Measurements from ENCODE around the gene KCNIP3.
"Not testable (repeated sequence)": the region's sequence is repeated elsewhere in the genome, so short reads cannot be mapped to it uniquely, and the experiment has no call there.

The KCNIP3 gene

DNA sequence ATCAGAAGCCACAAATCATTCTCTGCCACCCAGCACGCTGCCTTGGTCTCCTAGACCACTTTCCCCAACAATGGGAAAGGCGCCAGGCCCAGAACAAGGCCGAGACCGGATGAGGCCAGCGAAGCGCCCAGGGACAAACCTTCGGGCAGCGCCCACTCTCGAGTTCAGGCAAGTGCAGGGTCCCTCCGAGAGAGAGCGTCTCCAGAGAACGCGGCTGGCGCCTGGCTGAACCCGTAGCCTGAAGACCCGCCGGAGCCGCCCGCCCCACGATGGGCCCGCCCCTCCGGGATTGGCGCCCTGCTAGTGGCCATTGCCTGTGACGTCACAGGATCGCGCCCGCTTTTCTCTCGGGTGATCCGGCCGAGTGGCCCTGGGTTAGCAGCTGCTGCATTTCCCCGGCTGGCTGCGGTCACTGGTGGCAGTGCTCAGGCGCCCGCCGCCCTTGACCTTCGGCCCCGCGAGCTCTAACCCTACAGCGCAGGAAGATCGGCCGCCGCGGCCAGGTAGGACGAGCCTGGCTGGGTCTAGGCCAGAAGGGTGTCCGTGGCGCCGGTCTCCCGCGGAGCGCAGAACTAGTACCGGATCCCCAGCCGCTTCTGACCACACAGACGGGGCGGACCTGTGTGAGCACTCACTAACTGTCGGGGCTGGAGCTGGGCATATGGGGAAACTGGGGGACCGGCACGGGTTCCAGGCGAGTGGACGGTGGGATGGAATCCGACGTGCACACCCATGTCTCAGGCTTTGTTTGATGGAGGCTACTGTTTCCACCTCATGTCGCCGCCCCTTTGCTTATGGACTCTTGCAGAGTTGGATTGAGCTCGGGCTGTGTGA is 105.4 kb downstream of the KCNIP3 start, which contains the start of gene FAHD2A:
Gene FAHD2A (plus strand): TSS at position 339 of the 834 bp plus-strand sequence. CDS start 2,851 bp downstream, outside the sequence.
- TF ChIP-seq POLR2A (IDR thresholded peaks at IDR 0.05; ENCODE audit: low read depth, low read length) (no peak), POLR2AphosphoS5 (IDR thresholded peaks at IDR 0.05; ENCODE audit: low read depth, low read length) (peak; percentile 35; the same call in 1 of the 2 replicates)
- DNase-seq (ENCODE audit: insufficient read length, low spot score): peak; percentile 99
- peak; percentile 31 for FAIRE-seq

DNA sequence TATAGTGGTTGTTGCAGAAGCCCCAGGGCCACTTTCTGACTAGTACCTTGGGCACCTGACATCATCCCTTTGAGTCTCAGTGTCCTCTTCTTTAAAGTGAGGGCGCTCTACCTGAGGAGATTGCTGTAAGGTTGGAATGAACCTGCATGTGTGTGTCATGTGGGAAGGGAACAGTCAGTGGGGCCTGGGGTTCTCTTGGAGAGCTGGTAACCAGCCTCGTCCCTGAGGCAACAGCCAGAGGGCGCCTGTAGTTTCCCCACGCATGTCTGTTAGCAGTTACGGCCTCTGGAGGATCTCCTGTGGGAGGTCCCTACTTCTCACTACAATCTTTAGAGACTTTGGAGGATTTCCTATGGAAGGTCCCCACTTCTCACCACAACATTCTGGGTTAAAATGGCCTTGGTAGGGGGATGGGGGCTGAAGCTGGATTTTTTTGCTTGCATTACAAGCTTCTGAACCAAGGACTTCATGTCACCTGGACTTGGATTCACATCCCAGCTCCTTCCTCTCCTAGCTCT is 106.1 kb downstream of the KCNIP3 start:
- DNase-seq (ENCODE audit: insufficient read length, low spot score): not testable (repeated sequence)

DNA sequence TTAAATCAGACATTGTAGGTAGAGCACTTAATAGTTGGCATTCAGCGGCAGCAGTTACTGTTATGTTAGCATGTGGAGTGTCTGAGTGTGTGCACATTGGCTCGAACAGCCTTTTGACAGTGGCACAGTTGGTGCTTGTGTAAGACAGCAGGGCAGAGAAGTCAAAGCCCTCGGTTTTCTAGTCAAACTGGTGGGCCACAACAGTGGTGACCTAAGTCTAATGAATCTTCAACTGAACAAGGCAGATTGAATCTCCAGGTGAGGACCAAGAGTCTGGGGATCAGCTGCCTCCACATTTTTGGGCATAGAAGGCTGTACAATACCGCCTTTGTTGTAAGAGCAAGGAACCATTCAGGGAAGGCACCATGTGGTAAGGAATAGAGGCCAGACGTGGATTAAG is 106.7 kb downstream of the KCNIP3 start:
- not testable (repeated sequence) for DNase-seq (ENCODE audit: insufficient read length, low spot score); FAIRE-seq

More for the DNA sequence above, 106.1 kb downstream of the KCNIP3 start:
- FAIRE-seq: not testable (repeated sequence)

DNA sequence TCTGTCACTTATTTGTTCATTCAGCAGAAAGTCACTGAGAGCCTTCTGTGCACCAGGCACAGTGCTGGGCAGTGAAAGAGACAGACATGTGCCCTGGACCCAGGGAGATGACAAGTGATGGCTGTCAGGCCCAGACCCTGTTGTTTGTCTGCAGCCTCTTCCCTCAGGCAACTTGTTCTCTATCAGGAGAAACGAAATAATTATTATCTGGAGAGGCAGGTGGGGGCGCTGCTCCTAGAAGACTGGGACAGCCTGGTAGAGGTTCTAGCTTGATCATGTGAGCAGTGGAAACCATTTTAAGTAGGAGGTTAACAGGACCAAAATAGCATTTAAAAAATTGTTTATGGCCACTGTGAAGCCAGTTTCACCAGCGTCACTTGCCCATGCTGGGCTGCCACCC is 107.5 kb downstream of the KCNIP3 start:
- FAIRE-seq; DNase-seq (ENCODE audit: insufficient read length, low spot score): not testable (repeated sequence)

DNA sequence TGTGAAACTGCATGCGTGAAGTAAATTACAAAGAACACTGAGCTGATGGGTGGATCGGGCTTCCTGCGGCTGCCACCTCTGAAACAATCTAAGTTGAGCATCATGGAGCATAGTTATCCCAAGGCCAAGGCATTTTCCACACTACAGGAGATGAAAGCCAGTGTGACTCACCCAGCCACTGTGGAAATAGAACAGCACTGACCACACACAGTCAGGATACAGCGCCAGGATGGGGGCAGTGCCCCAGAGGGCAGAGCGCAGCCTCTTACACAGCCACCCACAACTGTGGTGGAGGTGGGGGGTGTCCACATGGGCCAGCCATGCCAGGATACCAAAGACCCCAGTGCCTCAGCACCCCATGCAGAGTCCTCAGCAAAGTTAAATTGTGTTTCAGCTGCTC is 114.1 kb downstream of the KCNIP3 start:
- not testable (repeated sequence) for DNase-seq (ENCODE audit: insufficient read length, low spot score); FAIRE-seq

DNA sequence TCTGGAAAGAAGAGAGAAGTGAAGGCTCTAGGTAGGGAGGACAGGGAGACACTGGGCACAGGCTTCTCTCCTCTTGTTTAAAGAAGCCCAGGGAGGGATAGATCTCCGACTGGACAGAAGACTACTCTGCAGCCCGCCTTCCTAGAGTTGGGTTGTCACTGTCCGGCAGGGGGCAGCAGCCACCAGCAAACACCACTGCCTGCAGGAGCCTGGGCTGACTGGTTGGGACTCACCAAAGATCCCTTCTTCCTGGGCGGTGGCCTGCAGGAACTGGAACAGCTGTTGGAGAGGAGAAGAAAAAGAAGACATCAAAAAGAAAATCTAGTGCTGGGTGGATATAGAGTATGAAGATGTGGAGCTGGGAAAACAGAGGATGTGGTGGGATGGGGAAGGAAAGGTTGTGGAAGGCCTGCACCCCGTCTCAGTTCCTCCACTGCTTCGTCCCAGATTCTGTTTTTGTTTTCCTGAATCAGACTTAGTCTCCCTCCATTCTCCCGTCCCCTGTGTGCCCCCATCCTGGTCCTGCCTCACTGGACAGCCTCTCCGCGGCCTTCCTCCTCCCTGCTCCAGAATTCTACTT is 117.0 kb downstream of the KCNIP3 start:
- DNase-seq (ENCODE audit: insufficient read length, low spot score); FAIRE-seq: not testable (repeated sequence)

DNA sequence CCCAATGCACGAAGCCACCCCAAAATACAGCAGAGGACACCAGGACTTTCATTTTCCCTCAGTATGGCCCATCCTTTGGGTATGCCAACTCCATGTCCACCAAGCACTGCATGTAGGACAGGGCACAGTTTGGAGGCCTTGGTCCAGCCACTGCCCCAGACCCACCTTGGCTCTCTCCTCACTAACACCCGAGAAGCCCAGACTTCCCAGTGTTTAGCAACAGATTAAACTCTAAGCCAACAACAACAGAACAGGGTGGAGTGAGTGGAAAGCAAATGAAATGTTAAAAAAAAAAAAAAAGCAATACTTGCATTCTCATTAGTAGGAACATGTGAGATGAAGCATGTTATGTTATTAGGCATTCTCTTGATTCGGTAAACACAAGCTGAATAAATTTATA is 118.0 kb downstream of the KCNIP3 start:
- not testable (repeated sequence) for FAIRE-seq; DNase-seq (ENCODE audit: insufficient read length, low spot score)

DNA sequence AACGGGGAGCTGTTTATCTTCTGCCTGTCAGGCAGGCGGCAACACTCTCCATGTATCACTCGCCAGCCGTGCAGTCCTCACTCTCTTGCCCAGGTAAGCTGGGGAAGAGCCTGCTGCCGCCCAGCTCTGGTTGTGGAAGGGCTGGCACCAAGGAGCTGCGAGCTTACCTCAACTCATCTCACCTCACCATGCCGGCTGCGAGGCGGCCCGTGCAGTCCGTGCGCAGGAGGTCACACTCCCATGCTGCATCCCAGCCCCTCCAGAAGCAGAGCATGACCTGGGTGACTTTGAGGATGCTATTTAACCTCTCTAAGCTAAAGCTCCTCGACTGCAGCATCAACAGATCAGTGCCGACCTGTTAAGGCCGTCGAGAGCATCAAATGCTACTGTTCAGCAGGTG is 118.4 kb downstream of the KCNIP3 start:
- not testable (repeated sequence) for DNase-seq (ENCODE audit: insufficient read length, low spot score); FAIRE-seq

DNA sequence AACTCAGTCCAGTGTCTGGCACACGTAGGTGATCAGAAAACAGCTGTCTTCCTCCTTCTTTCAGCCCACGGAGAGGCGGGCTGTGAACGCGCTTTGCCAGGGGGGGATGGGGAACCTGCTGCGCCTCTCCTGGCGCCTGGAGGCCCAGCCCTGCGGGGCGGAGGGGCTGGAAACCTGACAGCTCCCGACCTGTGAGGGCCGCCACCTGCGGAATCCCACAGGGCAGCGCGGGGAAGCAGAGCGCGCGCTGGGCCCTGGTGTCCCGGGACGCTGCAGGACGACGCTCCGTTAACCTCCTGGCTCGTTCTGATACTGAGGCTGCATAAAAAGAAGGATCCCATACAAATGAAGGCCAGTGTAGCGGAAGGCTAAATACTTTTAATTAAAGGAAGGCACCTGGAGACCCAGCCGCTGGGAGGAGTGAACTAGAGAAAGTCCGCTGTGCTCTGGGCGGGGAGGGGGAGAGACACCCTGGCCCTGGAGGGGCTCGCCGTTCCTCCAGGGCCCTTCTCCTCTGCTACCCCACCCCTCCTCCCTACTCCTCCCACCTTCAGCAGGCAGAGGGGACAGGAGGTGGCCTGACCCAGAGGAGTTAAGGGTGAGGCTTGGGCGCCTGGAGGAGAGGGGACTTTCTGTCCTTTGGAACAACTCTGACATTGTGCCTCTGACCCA is 130.2 kb downstream of the KCNIP3 start:
- not testable (repeated sequence) for DNase-seq (ENCODE audit: insufficient read length, low spot score); FAIRE-seq

DNA sequence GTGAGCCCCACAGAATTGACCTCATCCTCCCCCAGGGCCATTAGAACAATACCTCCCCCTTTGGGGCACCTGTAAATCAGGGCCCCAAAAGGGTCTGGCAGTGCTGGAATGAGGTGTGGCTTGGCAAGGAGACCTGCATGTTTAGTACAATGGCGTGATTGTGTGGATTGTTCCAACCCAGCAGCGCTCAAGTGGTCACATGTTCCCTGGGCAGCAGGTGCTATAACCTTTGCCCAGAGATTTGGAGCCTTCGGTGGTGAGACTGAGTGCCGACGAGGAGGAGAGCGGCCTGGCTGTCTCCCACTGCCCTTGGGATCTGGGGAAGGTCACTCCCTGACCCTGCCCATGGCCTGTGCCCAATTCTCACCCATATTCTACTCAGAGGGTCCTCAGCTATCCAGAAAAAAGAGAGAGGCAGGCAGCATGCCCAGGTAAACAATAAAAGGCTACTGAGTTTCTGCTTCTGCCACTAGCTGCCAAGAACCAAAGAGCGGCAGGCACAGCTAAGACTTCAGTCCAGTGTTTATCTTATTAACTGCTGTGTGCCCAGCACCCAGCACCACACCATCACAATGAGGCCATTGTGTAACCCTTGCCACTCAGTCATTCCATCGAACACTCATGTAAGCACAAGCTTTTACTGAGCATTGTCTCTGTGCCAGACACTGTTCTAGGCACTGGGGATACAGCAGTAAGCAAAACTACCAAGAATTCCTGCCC is 132.8 kb downstream of the KCNIP3 start:
- not testable (repeated sequence) for DNase-seq (ENCODE audit: insufficient read length, low spot score); FAIRE-seq

DNA sequence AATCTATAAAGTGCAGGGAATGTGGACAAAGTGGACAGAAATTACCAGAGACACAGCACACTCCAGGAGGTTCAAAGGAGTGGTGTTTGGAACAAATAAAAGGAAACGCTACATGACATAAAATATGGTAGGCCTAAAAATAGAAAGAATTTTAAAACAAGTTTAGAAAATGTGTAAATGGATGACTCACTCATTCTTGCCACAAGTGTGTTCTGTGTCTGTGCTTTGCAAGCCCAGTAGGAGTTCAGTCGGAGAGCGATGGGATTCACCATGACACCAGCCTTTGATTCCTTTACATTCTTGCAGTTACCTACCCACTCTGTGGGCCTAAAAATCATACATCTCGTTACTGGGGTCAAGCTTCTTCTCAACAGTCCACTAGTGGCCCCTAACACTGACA is 136.2 kb downstream of the KCNIP3 start:
- not testable (repeated sequence) for DNase-seq (ENCODE audit: insufficient read length, low spot score); FAIRE-seq

DNA sequence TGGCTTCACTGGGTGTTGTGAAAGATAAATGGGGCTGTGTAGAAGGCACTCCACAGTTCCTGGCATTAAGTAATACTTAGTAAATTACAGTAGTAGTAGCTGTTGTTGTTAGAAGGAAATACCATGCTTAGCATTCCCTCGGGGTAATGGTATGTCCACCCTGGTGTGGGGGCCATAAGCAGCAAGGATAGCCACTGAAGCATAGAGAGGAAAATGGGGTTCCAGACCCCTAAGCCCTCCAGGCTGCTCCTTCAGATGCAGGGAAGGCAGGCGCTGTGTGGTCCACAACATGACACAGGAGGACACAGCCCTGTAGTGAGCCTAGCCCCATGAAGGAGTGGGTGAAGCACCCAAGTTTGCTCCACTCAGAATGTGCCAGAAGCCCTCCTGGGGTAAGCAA is 136.8 kb downstream of the KCNIP3 start:
- DNase-seq (ENCODE audit: insufficient read length, low spot score); FAIRE-seq: not testable (repeated sequence)

DNA sequence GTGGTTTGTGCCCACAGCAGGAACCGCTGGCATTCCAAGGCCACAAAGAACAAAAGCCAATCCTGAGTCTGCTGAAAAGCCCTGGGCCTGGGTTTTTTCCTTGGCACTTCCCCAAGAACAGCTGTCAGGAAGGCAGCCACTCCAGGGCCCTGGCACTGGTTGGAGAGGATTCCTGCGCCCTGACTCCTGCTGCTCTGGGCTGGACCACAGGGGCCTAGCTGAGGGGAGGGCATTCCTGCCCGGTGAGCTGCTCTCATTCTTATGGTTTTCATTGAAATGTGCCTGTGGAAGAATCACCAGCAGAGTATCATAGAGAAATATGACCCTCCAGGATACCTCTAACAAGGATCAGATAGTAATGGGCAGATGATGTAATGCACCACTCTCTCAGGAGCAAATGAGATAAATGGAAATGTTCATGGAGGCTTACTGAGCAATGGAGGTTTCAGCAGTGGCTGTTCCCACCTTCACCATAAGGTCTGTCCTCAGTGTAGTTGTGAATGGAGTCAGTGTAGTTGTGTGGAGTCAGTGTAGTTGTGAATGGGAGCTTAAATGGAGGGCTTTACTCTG is 137.4 kb downstream of the KCNIP3 start:
- not testable (repeated sequence) for DNase-seq (ENCODE audit: insufficient read length, low spot score)

DNA sequence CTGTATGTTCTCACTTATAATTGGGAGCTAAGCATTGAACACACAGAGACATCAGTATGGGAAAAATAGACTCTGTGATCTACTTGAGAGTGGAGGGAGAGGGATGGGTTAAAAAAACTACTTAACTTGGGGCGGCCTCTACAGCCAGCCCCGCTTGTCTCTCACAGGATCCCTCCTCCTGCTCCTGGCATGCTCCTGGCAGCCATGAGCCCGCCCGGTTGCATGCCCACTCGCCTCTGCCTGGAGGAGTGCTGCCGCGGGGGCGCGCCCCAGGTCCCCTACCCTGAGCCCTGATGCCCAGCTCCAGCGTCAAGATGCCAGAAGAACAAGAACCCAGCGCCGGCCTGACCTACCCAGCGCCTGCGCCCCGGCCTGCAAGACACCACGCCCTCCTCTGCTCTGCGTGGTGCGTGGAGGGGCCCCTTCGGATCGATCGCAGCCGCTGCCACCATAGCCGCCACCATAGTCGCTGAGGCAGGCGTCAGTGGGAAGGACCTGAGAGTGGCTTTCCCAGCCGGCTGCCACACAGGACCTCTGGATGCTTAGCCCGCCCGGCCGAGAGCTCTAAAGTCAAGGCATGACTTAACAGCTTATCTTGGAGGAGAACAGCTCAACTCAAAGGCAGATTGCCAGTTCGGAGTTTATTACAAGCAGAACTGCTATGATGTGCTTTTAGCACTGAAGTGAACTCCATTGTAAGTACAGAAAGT is 138.2 kb downstream of the KCNIP3 start:
- not testable (repeated sequence) for DNase-seq (ENCODE audit: insufficient read length, low spot score); FAIRE-seq

More for the DNA sequence above, 137.4 kb downstream of the KCNIP3 start:
- FAIRE-seq: not testable (repeated sequence)
